H9 (cell line): ENCODE data around the gene PHF21A. TPM values are rescaled to one million over a fixed set of nuclear protein-coding genes. Genes with fewer than 3 reads are reported as not detected.
A peak's percentile ranks its signal among the peaks of the same experiment; 100 is the strongest.

Experiments
- DNase-seq: peaks from one replicate; pipeline ENCODE4 v3.0.0-alpha.2; 2017
- H2AFZ ChIP-seq: one replicate; pipeline ENCODE4 v1.6.1; 2013; ENCODE audit warnings: mild to moderate bottlenecking, low read length, control low read depth, moderate library complexity
- H2AK5ac ChIP-seq: 2 replicates; pipeline ENCODE4 v1.6.1; 2013; ENCODE audit warnings: low read length, control low read depth, mixed read lengths; ENCODE audit not compliant: insufficient read length
- H2BK120ac ChIP-seq: one replicate; pipeline ENCODE4 v1.6.1; 2013; ENCODE audit warnings: low read depth, mild to moderate bottlenecking, low read length, control low read depth, inconsistent platforms; ENCODE audit not compliant: poor library complexity, severe bottlenecking
- H2BK12ac ChIP-seq: 2 replicates; pipeline ENCODE4 v1.6.1; 2013; ENCODE audit warnings: low read length, control low read depth, mixed read lengths, low read depth; ENCODE audit not compliant: insufficient read length
- H2BK15ac ChIP-seq: 2 replicates; pipeline ENCODE4 v1.6.1; 2013; ENCODE audit warnings: low read depth, low read length, control low read depth
- H2BK20ac ChIP-seq: one replicate; pipeline ENCODE4 v1.6.1; 2013; ENCODE audit warnings: low read depth, mild to moderate bottlenecking, low read length, control low read depth, inconsistent platforms; ENCODE audit not compliant: poor library complexity, severe bottlenecking
- H2BK5ac ChIP-seq: 2 replicates; pipeline ENCODE4 v1.6.1; 2013; ENCODE audit warnings: low read length, control low read depth, mixed read lengths; ENCODE audit not compliant: insufficient read length
- H3K14ac ChIP-seq: 2 replicates; pipeline ENCODE4 v1.6.1; 2013; ENCODE audit warnings: low read length, control low read depth; ENCODE audit not compliant: insufficient read depth
- H3K18ac ChIP-seq: 2 replicates; pipeline ENCODE4 v1.6.1; 2013; ENCODE audit warnings: low read depth, mild to moderate bottlenecking, mixed read lengths, low read length, control low read depth; ENCODE audit not compliant: insufficient read length
- H3K23ac ChIP-seq: 2 replicates; pipeline ENCODE4 v1.6.1; 2013; ENCODE audit warnings: low read length, control low read depth, mixed read lengths, low read depth; ENCODE audit not compliant: insufficient read length
- H3K23me2 ChIP-seq: 2 replicates; pipeline ENCODE4 v1.6.1; 2013; ENCODE audit warnings: low read depth, mild to moderate bottlenecking, mixed read lengths, low read length, control low read depth; ENCODE audit not compliant: insufficient read length, poor library complexity, severe bottlenecking
- H3K27ac ChIP-seq: 2 replicates; pipeline ENCODE4 v1.5.1; 2013; ENCODE audit warnings: low read length, control low read depth, mixed read lengths, low read depth; ENCODE audit not compliant: insufficient read length
- H3K27me3 ChIP-seq: 2 replicates; pipeline ENCODE4 v1.6.1; 2013; ENCODE audit warnings: low read length, control low read depth, inconsistent platforms; ENCODE audit not compliant: insufficient read depth
- H3K4ac ChIP-seq: 2 replicates; pipeline ENCODE4 v1.6.1; 2013; ENCODE audit warnings: low read depth, mild to moderate bottlenecking, control low read depth, inconsistent platforms, low read length, moderate library complexity
- H3K4me1 ChIP-seq: 2 replicates; pipeline ENCODE4 v1.6.1; 2013; ENCODE audit warnings: low read length, control low read depth, inconsistent platforms; ENCODE audit not compliant: insufficient read depth
- H3K4me2 ChIP-seq: 2 replicates; pipeline ENCODE4 v1.6.1; 2013; ENCODE audit warnings: low read length, control low read depth, mixed read lengths; ENCODE audit not compliant: insufficient read length, insufficient read depth
- H3K56ac ChIP-seq: 2 replicates; pipeline ENCODE4 v1.6.1; 2013; ENCODE audit warnings: low read depth, mild to moderate bottlenecking, mixed read lengths, low read length, control low read depth; ENCODE audit not compliant: insufficient read length
- H3K79me1 ChIP-seq: 2 replicates; pipeline ENCODE4 v1.6.1; 2013; ENCODE audit warnings: low read depth, mild to moderate bottlenecking, moderate library complexity, low read length, control low read depth, inconsistent platforms; ENCODE audit not compliant: insufficient read depth, poor library complexity, severe bottlenecking
- H3K79me2 ChIP-seq: 2 replicates; pipeline ENCODE4 v1.6.1; 2013; ENCODE audit warnings: low read length, control low read depth, inconsistent platforms; ENCODE audit not compliant: insufficient read depth
- H3K9ac ChIP-seq: 2 replicates; pipeline ENCODE4 v1.6.1; 2013; ENCODE audit warnings: low read length, control low read depth, mixed read lengths; ENCODE audit not compliant: insufficient read length; ENCODE audit errors: extremely low read depth
- H3K9me3 ChIP-seq: one replicate; pipeline ENCODE4 v1.6.1; 2013; ENCODE audit warnings: low read depth, low read length, inconsistent platforms; ENCODE audit not compliant: control insufficient read depth
- H3T11ph ChIP-seq: one replicate; pipeline ENCODE4 v1.6.1; 2013; ENCODE audit warnings: mild to moderate bottlenecking, low read length, control low read depth, inconsistent platforms
- H4K20me1 ChIP-seq: one replicate; pipeline ENCODE4 v1.6.1; 2013; ENCODE audit not compliant: control insufficient read depth, insufficient read length, insufficient read depth
- H4K5ac ChIP-seq: 2 replicates; pipeline ENCODE4 v1.6.1; 2013; ENCODE audit warnings: low read depth, mild to moderate bottlenecking, mixed read lengths, low read length, control low read depth; ENCODE audit not compliant: insufficient read length
- H4K8ac ChIP-seq: replicated peaks from 2 replicates; pipeline ENCODE4 v1.6.1; 2013; ENCODE audit warnings: low read length, control low read depth, mixed read lengths, low read depth; ENCODE audit not compliant: insufficient read length
- H4K91ac ChIP-seq: 2 replicates; pipeline ENCODE4 v1.6.1; 2013; ENCODE audit warnings: low read depth, mild to moderate bottlenecking, moderate library complexity, mixed read lengths, low read length, control low read depth; ENCODE audit not compliant: insufficient read length
- H3K27ac Mint-ChIP-seq, 3 experiments: 2 replicates in 2 of 3; 3 replicates in 1 of 3; pipeline ENCODE4 v1.8.0; 2020 to 2021; ENCODE audit warnings: mixed read lengths in 3 of 3, mild to moderate bottlenecking in 1 of 3, moderate library complexity in 1 of 3
- H3K27me3 Mint-ChIP-seq: 2 replicates; pipeline ENCODE4 v1.8.0; 2021; ENCODE audit warnings: low read depth, mild to moderate bottlenecking, moderate library complexity, mixed read lengths
- H3K36me3 Mint-ChIP-seq, 3 experiments: 2 replicates in 2 of 3; 3 replicates in 1 of 3; pipeline ENCODE4 v1.8.0; 2020 to 2021; ENCODE audit warnings: low read depth in 3 of 3, mixed read lengths in 3 of 3; ENCODE audit not compliant: insufficient read depth in 1 of 3
- H3K4me1 Mint-ChIP-seq, 2 experiments: 2 replicates each; pipeline ENCODE4 v1.8.0; 2020; ENCODE audit warnings: mixed read lengths in 2 of 2
- H3K4me3 Mint-ChIP-seq, 2 experiments: 2 replicates in 1 of 2; 3 replicates in 1 of 2; pipeline ENCODE4 v1.8.0; 2020 to 2021; ENCODE audit warnings: mild to moderate bottlenecking in 2 of 2, mixed read lengths in 2 of 2, moderate library complexity in 1 of 2
- H3K9me3 Mint-ChIP-seq, 2 experiments: 2 replicates in 1 of 2; 3 replicates in 1 of 2; pipeline ENCODE4 v1.8.0; 2020; ENCODE audit warnings: mild to moderate bottlenecking in 2 of 2, mixed read lengths in 2 of 2, moderate library complexity in 1 of 2
- CTCF ChIP-seq: fragments of 200-600 bp; sonication (generic); conservative IDR thresholded peaks from 3 replicates; pipeline ENCODE4 v1.8.0; 2021; ENCODE audit warnings: antibody characterized with exemption, mild to moderate bottlenecking
- WGBS: extraction: QIAGEN DNeasy Blood & Tissue Kit; methylation state at CpG from one replicate; pipeline ENCODE4 v1.1.7; 2013; ENCODE audit warnings: missing lambda C conversion rate, low lambda C conversion rate, mixed read lengths; ENCODE audit not compliant: insufficient read length; ENCODE audit errors: extremely low coverage; 5-methylcytosine and 5-hydroxymethylcytosine counted together
- total RNA-seq: library from RNA; stranded (reverse); gene quantifications from 2 replicates; pipeline ENCODE4 v1.2.1, GENCODE V29; 2021

Gene PHF21A
- total RNA-seq, 1 experiment from 2014 or later: 33.8 TPM

GRCh38 chr11:46118702-46119351, 2.4 kb downstream of the PHF21A start:
- no peak overlapping the region for H2BK12ac ChIP-seq
- DNase-seq: no peak
- peak overlapping the region; percentile 73 to 95 (median 81); a peak in 6 of 7 replicates for H3K27ac Mint-ChIP-seq
- H4K20me1 ChIP-seq: no peaks in the 10 kb centered on the region
- no CpG with 5 or more reads among the region's 6 CpGs for WGBS
- no peaks in the 10 kb centered on the region; a peak in 1 of 5 replicates for H3K9me3 Mint-ChIP-seq
- no peaks in the 10 kb centered on the region for H3K4me1 ChIP-seq
- H3K79me1 ChIP-seq: no peaks in the 10 kb centered on the region
- no peak overlapping the region for H4K5ac ChIP-seq
- no peak overlapping the region for H2BK5ac ChIP-seq
- peaks cover 17% of the 10 kb centered on the region for H3K23me2 ChIP-seq
- no peak overlapping the region for H4K8ac ChIP-seq
- no peak overlapping the region for H4K91ac ChIP-seq
- no peak overlapping the region for H3T11ph ChIP-seq
- H2BK20ac ChIP-seq: no peak overlapping the region
- H3K14ac ChIP-seq: no peak overlapping the region
- H3K4me3 Mint-ChIP-seq: peak overlapping the region; percentile 90 to 97
- H3K27ac ChIP-seq: no peak overlapping the region
- H3K36me3 Mint-ChIP-seq: no peaks in the 10 kb centered on the region; a peak in 1 of 7 replicates
- H2BK15ac ChIP-seq: no peak overlapping the region
- peaks cover 8% of the 10 kb centered on the region; the same call in 1 of the 2 replicates for H3K79me2 ChIP-seq
- H2AK5ac ChIP-seq: no peak overlapping the region
- H3K4me2 ChIP-seq: peak overlapping the region; percentile 99
- H2AFZ ChIP-seq: no peak overlapping the region
- H3K9me3 ChIP-seq: no peaks in the 10 kb centered on the region
- peaks cover 22 to 43% of the 10 kb centered on the region in 2 experiments for H3K4me1 Mint-ChIP-seq
- H3K9ac ChIP-seq: peak overlapping the region; percentile 66
- H3K4ac ChIP-seq: no peak overlapping the region
- H2BK120ac ChIP-seq: no peak overlapping the region
- H3K56ac ChIP-seq: no peak overlapping the region
- H3K27me3 Mint-ChIP-seq: no peaks in the 10 kb centered on the region; the same call in 1 of the 2 replicates
- no peak for TF ChIP-seq CTCF
- H3K27me3 ChIP-seq: no peaks in the 10 kb centered on the region
- H3K18ac ChIP-seq: no peak overlapping the region
- H3K23ac ChIP-seq: no peak overlapping the region
